ENCODE measurements around the gene MMP2. TPM values are rescaled to one million over a fixed set of nuclear protein-coding genes. Genes with fewer than 3 reads are reported as not detected.

The MMP2 gene
- total and polyA plus RNA-seq, 2 of the 13 experiments (the other 11 are each of a cell fraction or from before 2014, with no cell fraction given) = 0.31 to 1.3 TPM

DNA sequence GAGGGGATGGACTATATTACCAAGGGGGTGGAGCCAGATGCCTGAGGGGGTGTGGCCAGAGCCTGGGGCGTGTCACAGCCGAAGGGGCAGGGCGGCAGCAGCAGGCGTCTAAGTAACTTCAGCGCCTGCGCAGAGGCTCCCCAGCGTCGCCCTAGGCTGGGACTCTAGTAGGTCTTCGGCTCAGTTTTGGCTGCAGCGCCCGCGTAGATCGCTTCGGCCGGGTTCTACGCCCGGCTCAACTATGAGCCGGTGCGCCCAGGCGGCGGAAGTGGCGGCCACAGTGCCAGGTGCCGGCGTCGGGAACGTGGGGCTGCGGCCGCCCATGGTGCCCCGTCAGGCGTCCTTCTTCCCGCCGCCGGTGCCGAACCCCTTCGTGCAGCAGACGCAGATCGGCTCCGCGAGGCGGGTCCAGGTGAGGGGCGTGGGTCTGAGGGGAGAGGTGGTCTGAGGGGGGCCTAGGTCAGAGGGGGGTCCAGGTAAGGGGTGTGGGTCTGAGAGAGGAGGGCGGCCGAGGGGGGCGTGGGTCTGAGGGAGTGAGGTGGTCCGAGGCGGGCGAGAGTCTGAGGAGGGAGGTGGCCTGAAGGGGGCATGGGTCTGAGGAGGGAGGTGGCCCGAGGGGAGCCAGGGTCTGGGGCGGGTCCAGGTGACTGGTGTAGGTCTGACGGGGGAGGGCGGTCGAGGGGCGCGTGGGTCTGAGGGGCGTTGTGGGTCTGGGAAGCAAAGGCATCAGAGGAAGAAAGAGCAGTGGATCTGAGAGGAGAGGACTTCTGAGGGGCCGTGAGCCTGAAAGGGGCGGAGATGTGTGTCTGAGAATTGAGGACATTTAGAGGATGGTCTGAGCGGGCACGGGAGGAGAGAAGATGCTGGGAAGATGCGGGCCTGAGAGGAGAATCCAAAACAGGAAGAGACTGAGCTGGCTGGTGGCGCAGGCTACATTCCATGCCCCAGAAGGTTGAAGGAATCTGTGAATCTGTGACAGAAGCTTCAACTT lies 30.2 kb downstream of the MMP2 start, which contains the start of gene LPCAT2 (continued):
- no peak for TF ChIP-seq ZNF333 (CRISPR knock-in tag; IDR thresholded peaks at IDR 0.05; ENCODE audit: borderline replicate concordance)
- TF ChIP-seq ARID3A (IDR thresholded peaks at IDR 0.05; ENCODE audit: low read depth, low read length) = no peak
- 0 out of 2 replicates have a peak, but pooled peaks have one; percentile 24 for TF ChIP-seq GATA4 (IDR thresholded peaks at IDR 0.05; ENCODE audit: borderline replicate concordance, low read depth)
- no peak for TF ChIP-seq NFRKB (IDR thresholded peaks at IDR 0.05)
- no peak for TF ChIP-seq STAT6 (CRISPR knock-in tag; IDR thresholded peaks at IDR 0.05; ENCODE audit: borderline replicate concordance)
- TF ChIP-seq IKZF1 (IDR thresholded peaks at IDR 0.05) = no peak
- no peak for TF ChIP-seq ZFP36L1 (CRISPR knock-in tag; IDR thresholded peaks at IDR 0.05)
- TF ChIP-seq ZNF17 (CRISPR knock-in tag; IDR thresholded peaks at IDR 0.05) = no peak
- TF ChIP-seq, protein P1, sequence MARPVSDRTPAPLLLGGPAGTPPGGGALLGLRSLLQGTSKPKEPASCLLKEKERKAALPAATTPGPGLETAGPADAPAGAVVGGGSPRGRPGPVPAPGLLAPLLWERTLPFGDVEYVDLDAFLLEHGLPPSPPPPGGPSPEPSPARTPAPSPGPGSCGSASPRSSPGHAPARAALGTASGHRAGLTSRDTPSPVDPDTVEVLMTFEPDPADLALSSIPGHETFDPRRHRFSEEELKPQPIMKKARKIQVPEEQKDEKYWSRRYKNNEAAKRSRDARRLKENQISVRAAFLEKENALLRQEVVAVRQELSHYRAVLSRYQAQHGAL (CRISPR knock-in tag; IDR thresholded peaks at IDR 0.05; ENCODE audit: not compliant biosample characterization) = peak; percentile 59
- TF ChIP-seq KDM4B (CRISPR knock-in tag; IDR thresholded peaks at IDR 0.05) = no peak
- TF ChIP-seq TAF15 (IDR thresholded peaks at IDR 0.05; ENCODE audit: low read depth, low read length, poor library complexity, severe bottlenecking) = no peak
- TF ChIP-seq ZNF33A (CRISPR knock-in tag; IDR thresholded peaks at IDR 0.05; ENCODE audit: borderline replicate concordance) = no peak
- TF ChIP-seq IRX3 (CRISPR knock-in tag; IDR thresholded peaks at IDR 0.05; ENCODE audit: borderline replicate concordance, low read depth) = no peak
- peak; percentile 32; the same call in 1 of the 2 replicates for TF ChIP-seq ZNF317 (CRISPR knock-in tag; IDR thresholded peaks at IDR 0.05)
- TF ChIP-seq SP1 (IDR thresholded peaks at IDR 0.05) = no peak
- TF ChIP-seq SP1 (CRISPR knock-in tag; IDR thresholded peaks at IDR 0.05) = no peak
- no peak for TF ChIP-seq ZNF607 (CRISPR knock-in tag; IDR thresholded peaks at IDR 0.05; ENCODE audit: borderline replicate concordance)
- no peak for TF ChIP-seq ZNF468 (CRISPR knock-in tag; IDR thresholded peaks at IDR 0.05)
- TF ChIP-seq ZNF510 (CRISPR knock-in tag; IDR thresholded peaks at IDR 0.05; ENCODE audit: low read depth) = no peak
- TF ChIP-seq ZNF563 (CRISPR knock-in tag; IDR thresholded peaks at IDR 0.05) = no peak
- TF ChIP-seq, protein P2, sequence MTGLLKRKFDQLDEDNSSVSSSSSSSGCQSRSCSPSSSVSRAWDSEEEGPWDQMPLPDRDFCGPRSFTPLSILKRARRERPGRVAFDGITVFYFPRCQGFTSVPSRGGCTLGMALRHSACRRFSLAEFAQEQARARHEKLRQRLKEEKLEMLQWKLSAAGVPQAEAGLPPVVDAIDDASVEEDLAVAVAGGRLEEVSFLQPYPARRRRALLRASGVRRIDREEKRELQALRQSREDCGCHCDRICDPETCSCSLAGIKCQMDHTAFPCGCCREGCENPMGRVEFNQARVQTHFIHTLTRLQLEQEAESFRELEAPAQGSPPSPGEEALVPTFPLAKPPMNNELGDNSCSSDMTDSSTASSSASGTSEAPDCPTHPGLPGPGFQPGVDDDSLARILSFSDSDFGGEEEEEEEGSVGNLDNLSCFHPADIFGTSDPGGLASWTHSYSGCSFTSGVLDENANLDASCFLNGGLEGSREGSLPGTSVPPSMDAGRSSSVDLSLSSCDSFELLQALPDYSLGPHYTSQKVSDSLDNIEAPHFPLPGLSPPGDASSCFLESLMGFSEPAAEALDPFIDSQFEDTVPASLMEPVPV (CRISPR knock-in tag; IDR thresholded peaks at IDR 0.05) = peak; percentile 69; the same call in 1 of the 2 replicates
- TF ChIP-seq ELF4 (CRISPR knock-in tag; IDR thresholded peaks at IDR 0.05; ENCODE audit: borderline replicate concordance) = no peak
- TF ChIP-seq ZNF652 (CRISPR knock-in tag; IDR thresholded peaks at IDR 0.05; ENCODE audit: borderline replicate concordance, low read depth) = no peak

Data from HepG2 (cell line).